Measurements from ENCODE around the gene GLOD5.

DNA sequence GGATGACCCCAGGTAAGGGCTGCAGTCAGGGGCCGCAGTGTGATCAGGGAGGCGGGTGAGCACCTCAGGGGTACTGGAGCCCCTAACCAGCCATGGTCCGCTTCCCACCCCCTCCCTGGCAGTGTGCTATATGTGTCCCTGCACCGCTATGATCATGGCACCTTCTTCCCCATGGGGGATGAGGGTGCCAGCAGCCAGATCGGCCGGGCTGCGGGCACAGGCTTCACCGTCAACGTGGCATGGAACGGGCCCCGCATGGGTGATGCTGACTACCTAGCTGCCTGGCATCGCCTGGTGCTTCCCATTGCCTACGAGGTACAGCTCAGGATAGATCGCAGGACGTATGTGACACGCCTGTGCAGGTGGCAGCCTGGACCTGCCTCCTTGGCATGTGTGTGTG, 56.6 kb downstream of the GLOD5 start:
- TF ChIP-seq ZNF565 (CRISPR knock-in tag; conservative IDR thresholded peaks at IDR 0.05; ENCODE audit: low read depth) (no peak), TSHZ2 (CRISPR knock-in tag; IDR thresholded peaks at IDR 0.05) (no peak), RARB (CRISPR knock-in tag; IDR thresholded peaks at IDR 0.05) (no peak)
- TF ChIP-seq, protein P1, sequence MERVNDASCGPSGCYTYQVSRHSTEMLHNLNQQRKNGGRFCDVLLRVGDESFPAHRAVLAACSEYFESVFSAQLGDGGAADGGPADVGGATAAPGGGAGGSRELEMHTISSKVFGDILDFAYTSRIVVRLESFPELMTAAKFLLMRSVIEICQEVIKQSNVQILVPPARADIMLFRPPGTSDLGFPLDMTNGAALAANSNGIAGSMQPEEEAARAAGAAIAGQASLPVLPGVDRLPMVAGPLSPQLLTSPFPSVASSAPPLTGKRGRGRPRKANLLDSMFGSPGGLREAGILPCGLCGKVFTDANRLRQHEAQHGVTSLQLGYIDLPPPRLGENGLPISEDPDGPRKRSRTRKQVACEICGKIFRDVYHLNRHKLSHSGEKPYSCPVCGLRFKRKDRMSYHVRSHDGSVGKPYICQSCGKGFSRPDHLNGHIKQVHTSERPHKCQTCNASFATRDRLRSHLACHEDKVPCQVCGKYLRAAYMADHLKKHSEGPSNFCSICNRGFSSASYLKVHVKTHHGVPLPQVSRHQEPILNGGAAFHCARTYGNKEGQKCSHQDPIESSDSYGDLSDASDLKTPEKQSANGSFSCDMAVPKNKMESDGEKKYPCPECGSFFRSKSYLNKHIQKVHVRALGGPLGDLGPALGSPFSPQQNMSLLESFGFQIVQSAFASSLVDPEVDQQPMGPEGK (CRISPR knock-in tag; IDR thresholded peaks at IDR 0.05; ENCODE audit: borderline replicate concordance) = no peak
